Measurements from ENCODE around the gene KCNK10.

DNA sequence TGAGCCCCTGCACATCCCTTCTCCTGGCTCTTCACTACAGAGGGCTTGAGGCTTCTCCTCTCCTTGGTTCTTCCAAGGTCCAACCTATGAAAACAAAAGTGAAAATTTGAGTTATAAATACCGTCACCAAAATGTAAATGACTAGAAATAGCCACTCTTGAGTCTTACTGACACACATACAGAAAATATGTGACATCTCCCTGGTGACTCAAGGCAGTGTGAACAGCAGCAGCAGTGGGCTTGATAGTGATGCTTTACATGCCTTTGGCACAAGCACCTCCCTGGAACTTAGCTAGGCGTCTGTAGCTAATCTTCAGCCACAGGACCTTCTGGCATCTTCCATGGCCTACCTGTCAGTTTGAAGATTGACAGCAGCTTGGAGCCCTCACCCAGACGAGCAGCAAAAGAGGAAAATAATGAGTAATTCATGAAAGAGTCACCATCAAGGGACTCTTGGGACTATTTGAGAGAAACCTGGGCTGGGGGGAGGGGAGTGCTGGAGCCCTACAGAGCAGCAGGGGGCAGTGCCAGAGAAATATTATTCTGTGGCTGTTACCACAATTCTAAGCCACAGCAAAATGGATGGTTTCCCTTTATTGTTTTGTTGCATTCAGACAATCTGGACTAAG is 158.0 kb downstream of the KCNK10 start:
- TF ChIP-seq, protein P1, sequence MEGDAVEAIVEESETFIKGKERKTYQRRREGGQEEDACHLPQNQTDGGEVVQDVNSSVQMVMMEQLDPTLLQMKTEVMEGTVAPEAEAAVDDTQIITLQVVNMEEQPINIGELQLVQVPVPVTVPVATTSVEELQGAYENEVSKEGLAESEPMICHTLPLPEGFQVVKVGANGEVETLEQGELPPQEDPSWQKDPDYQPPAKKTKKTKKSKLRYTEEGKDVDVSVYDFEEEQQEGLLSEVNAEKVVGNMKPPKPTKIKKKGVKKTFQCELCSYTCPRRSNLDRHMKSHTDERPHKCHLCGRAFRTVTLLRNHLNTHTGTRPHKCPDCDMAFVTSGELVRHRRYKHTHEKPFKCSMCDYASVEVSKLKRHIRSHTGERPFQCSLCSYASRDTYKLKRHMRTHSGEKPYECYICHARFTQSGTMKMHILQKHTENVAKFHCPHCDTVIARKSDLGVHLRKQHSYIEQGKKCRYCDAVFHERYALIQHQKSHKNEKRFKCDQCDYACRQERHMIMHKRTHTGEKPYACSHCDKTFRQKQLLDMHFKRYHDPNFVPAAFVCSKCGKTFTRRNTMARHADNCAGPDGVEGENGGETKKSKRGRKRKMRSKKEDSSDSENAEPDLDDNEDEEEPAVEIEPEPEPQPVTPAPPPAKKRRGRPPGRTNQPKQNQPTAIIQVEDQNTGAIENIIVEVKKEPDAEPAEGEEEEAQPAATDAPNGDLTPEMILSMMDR (IDR thresholded peaks at IDR 0.05 in 2 of 3, conservative IDR thresholded peaks at IDR 0.05 in 1 of 3; ENCODE audit: control insufficient read depth in 2 of 3, extremely low read depth in 1 of 3, insufficient read depth in 1 of 3, low read depth in 3 of 3, low read length in 3 of 3): no peak
- TF ChIP-seq, protein P2, sequence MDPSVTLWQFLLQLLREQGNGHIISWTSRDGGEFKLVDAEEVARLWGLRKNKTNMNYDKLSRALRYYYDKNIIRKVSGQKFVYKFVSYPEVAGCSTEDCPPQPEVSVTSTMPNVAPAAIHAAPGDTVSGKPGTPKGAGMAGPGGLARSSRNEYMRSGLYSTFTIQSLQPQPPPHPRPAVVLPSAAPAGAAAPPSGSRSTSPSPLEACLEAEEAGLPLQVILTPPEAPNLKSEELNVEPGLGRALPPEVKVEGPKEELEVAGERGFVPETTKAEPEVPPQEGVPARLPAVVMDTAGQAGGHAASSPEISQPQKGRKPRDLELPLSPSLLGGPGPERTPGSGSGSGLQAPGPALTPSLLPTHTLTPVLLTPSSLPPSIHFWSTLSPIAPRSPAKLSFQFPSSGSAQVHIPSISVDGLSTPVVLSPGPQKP (IDR thresholded peaks at IDR 0.05; ENCODE audit: low read depth, low read length): no peak
- TF ChIP-seq HDAC6 (IDR thresholded peaks at IDR 0.05; ENCODE audit: unreplicated experiment) (no peak), EZH2 (IDR thresholded peaks at IDR 0.05; ENCODE audit: borderline replicate concordance, control insufficient read depth, low read depth, low read length) (no peak), SUZ12 (IDR thresholded peaks at IDR 0.05; ENCODE audit: unreplicated experiment) (no peak), YY1 (IDR thresholded peaks at IDR 0.05; ENCODE audit: low read depth, low read length) (no peak), ZNF274 (IDR thresholded peaks at IDR 0.05; ENCODE audit: insufficient read depth, insufficient read length) (no peak), RELA (IDR thresholded peaks at IDR 0.05; ENCODE audit: borderline replicate concordance, partially characterized antibody) (no peak)
- TF ChIP-seq, protein P3, sequence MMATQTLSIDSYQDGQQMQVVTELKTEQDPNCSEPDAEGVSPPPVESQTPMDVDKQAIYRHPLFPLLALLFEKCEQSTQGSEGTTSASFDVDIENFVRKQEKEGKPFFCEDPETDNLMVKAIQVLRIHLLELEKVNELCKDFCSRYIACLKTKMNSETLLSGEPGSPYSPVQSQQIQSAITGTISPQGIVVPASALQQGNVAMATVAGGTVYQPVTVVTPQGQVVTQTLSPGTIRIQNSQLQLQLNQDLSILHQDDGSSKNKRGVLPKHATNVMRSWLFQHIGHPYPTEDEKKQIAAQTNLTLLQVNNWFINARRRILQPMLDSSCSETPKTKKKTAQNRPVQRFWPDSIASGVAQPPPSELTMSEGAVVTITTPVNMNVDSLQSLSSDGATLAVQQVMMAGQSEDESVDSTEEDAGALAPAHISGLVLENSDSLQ (IDR thresholded peaks at IDR 0.05): no peak
- TF ChIP-seq, protein P4, sequence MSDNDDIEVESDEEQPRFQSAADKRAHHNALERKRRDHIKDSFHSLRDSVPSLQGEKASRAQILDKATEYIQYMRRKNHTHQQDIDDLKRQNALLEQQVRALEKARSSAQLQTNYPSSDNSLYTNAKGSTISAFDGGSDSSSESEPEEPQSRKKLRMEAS (IDR thresholded peaks at IDR 0.05; ENCODE audit: low read depth, low read length): no peak
- TF ChIP-seq, protein P5, sequence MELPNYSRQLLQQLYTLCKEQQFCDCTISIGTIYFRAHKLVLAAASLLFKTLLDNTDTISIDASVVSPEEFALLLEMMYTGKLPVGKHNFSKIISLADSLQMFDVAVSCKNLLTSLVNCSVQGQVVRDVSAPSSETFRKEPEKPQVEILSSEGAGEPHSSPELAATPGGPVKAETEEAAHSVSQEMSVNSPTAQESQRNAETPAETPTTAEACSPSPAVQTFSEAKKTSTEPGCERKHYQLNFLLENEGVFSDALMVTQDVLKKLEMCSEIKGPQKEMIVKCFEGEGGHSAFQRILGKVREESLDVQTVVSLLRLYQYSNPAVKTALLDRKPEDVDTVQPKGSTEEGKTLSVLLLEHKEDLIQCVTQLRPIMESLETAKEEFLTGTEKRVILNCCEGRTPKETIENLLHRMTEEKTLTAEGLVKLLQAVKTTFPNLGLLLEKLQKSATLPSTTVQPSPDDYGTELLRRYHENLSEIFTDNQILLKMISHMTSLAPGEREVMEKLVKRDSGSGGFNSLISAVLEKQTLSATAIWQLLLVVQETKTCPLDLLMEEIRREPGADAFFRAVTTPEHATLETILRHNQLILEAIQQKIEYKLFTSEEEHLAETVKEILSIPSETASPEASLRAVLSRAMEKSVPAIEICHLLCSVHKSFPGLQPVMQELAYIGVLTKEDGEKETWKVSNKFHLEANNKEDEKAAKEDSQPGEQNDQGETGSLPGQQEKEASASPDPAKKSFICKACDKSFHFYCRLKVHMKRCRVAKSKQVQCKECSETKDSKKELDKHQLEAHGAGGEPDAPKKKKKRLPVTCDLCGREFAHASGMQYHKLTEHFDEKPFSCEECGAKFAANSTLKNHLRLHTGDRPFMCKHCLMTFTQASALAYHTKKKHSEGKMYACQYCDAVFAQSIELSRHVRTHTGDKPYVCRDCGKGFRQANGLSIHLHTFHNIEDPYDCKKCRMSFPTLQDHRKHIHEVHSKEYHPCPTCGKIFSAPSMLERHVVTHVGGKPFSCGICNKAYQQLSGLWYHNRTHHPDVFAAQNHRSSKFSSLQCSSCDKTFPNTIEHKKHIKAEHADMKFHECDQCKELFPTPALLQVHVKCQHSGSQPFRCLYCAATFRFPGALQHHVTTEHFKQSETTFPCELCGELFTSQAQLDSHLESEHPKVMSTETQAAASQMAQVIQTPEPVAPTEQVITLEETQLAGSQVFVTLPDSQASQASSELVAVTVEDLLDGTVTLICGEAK (IDR thresholded peaks at IDR 0.05; ENCODE audit: borderline replicate concordance): no peak
